IPS-18c (cell line): ENCODE data around the gene SCN3B.

Experiments
- H3K4me3 ChIP-seq: 2 replicates; pipeline ENCODE4 v1.7.0; 2013; ENCODE audit warnings: low read depth, mild to moderate bottlenecking, low read length, moderate library complexity; ENCODE audit not compliant: insufficient read depth
- H3K9me3 ChIP-seq: one replicate; pipeline ENCODE4 v1.6.1; 2013; ENCODE audit warnings: mild to moderate bottlenecking, low read length, moderate library complexity; ENCODE audit not compliant: control insufficient read depth, insufficient read depth

Gene SCN3B, protein sequence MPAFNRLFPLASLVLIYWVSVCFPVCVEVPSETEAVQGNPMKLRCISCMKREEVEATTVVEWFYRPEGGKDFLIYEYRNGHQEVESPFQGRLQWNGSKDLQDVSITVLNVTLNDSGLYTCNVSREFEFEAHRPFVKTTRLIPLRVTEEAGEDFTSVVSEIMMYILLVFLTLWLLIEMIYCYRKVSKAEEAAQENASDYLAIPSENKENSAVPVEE

DNA sequence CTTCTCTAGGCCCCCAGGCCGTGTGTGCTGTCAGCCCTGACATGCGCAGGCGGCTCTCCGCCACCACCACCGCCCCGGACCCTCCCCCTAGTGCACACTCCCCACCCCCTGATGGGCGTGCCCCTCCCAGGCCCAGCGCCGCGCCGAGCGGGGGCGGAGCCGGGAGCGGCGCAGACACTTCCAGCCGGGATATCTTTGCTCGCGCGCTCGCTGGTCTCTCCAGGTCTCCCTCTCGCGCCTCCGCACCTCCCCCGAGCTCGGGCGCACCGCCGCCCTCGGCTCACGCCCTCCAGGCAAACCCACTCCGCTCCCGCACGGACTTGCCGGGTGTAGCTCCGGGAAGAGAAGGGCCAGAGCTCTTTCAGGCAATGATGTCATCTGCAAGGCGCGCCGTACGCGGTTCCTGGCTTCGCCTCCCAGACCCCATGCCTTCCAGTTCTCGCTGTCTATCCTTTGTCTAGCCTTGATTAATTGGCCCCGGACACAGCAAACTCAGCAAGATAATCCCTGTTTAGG lies at the start of gene SCN3B:
Gene SCN3B (minus strand): TSS at position 59 of the 516 bp plus-strand sequence. CDS start 823 bp downstream, outside the sequence.
- Histone ChIP-seq H3K4me3 (peak within 1 kb of the TSS; percentile 76), H3K9me3 (no peaks in the 10 kb centered on the region)

GRCh38 chr11:123702696-123703095 lies 48.3 kb upstream of the SCN3B start:
- H3K4me3 ChIP-seq, result no peak overlapping the region

GRCh38 chr11:123702139-123702538 lies 47.7 kb upstream of the SCN3B start:
- Histone ChIP-seq H3K9me3 (peaks cover 2% of the 10 kb centered on the region), H3K4me3 (no peak overlapping the region)

More at GRCh38 chr11:123702696-123703095, 48.3 kb upstream of the SCN3B start:
- H3K9me3 ChIP-seq, result peaks cover 2% of the 10 kb centered on the region

DNA sequence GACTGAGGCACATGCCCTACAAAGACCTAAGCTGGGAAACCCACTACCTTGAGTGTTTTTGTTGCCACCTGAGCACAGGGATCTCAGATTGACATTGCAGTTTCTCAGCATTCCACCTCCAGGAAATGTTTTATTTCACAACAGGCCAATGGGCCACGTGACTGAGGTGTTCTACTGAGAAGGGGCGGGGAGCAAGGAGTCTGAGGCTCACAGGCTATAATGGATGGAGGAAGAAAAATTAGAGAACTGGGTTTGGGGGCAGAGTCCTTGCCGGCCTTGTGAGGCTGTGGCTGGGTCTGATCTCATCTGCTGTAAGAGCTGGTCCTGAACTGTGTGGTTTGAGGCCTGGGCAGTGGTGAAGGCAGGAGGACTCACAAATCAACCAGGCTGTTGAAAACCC lies 46.3 kb upstream of the SCN3B start:
- H3K4me3 ChIP-seq, result no peak overlapping the region
- H3K9me3 ChIP-seq, result peaks cover 2% of the 10 kb centered on the region

GRCh38 chr11:123698546-123699127 lies 44.2 kb upstream of the SCN3B start:
- no peak overlapping the region for H3K4me3 ChIP-seq
- H3K9me3 ChIP-seq, result peaks cover 2% of the 10 kb centered on the region

DNA sequence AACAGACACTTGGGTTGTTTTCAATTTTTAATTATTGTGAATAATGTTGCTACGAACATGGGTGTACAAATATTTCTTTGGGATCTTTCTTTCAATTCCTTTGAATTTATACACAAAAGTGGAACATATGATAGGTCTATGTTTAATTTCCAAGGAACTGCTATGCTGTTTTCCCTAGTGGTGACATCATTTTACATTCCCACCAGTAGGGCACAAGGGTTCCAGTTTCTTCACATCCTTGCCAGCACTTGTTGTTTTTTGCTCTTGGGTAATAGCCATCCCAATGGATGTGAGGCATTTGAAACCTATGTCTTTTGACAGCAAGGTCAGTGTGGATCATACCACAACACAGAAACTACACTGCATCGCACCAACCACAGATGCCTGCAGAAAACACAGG lies 41.8 kb upstream of the SCN3B start:
- Histone ChIP-seq H3K4me3 (no peak overlapping the region), H3K9me3 (peaks cover 2% of the 10 kb centered on the region)

GRCh38 chr11:123695231-123695630 lies 40.8 kb upstream of the SCN3B start:
- Histone ChIP-seq H3K9me3 (peaks cover 2% of the 10 kb centered on the region), H3K4me3 (no peak overlapping the region)

- Histone ChIP-seq H3K4me3 (no peak overlapping the region), H3K9me3 (peaks cover 2% of the 10 kb centered on the region)
Observed at GRCh38 chr11:123694551-123694950, 40.1 kb upstream of the SCN3B start.

DNA sequence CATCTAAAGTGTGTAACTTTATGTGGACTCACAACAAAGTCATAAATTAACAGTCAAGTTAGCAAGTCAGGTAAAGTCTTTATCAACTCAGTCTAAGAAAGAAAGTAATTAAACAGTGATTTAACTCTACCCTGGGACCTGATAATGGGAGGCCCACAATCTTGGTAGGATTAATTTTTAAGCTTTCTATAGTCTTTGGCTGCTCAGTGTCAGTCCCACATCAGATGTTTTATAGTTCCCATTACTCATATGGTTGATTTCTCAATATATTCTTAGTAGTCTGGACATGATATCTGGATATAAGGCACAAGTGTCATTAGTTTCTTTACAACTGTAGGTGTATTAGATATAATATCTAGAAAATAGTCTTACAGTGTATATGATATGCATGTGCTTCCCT lies 38.5 kb upstream of the SCN3B start:
- H3K4me3 ChIP-seq, result no peak overlapping the region

GRCh38 chr11:123690485-123690884 lies 36.1 kb upstream of the SCN3B start:
- Histone ChIP-seq H3K9me3 (no peaks in the 10 kb centered on the region), H3K4me3 (no peak overlapping the region)

More for the DNA sequence above, 38.5 kb upstream of the SCN3B start:
- no peaks in the 10 kb centered on the region for H3K9me3 ChIP-seq

DNA sequence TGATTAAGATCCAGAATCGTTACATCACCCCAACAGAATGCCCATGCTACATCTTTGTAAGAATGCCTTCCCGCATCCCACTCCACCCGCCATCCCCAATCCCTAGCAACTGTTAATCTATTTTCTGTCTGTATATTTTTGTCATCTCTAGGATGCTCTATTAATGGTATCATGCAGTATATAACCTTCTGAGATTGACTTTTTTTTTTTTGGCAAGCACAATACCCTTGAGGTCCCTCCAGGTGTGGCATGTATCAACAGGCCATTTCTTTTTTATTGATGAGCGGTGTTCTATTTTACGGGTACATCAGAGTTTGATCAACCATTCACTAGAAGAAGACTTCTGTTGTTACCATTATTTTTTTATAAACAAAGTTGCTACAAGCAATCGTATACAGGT lies 30.2 kb upstream of the SCN3B start:
- no peaks in the 10 kb centered on the region for H3K9me3 ChIP-seq
- H3K4me3 ChIP-seq, result no peak overlapping the region

GRCh38 chr11:123683428-123684170 lies 29.2 kb upstream of the SCN3B start:
- Histone ChIP-seq H3K4me3 (no peak overlapping the region), H3K9me3 (no peaks in the 10 kb centered on the region)

DNA sequence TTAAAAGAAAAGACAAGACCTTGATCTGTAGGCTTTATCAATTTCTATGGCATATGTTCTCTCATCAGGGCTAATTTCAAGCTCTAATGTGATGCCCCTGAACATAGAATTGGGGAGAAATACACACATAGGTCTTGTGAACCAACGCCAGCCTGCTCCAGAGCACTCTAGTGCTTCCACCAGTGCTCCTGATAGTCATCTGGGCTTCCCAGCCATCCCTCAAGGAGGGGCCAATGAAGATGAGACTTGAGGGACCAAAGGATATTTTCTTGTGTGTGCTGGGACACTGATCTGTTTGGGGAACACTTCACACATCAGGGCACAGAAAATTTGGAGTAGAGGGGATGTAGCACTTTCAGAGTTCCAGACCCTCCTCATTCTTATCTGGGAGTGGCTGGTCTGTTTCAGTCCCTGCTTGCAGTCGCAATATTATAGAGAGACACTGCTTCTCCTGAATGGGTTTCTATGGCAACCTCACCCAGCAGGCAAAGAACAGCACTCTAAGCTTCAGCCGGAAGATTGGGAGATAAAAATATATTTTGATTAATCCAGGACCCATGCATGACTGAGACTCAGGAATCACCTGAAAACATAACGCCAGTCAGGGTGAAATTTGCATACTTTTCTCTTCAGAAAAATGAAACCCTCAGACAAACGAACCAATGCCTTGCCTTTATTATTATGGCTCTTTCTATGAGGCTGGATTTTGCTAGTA lies 28.4 kb upstream of the SCN3B start:
- H3K9me3 ChIP-seq, result no peaks in the 10 kb centered on the region
- no peak overlapping the region for H3K4me3 ChIP-seq

DNA sequence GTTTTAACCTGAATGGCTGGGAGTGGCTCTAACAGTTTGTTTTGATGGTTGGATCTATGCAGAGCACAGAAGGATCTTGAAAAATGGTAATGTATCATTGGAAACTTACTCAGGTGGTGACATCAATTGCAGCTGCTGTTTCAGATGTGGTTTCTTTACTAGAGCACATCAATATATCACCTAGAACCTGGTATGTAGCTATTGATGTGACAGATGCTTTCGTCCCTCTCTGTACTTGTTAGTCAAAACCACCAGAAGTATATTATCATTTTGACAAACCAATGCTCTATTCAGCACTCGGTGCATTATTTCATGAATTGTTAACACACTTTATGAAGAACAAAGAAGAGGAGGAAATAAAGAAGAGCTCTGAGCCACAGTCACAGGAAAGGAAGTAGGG lies 26.6 kb upstream of the SCN3B start:
- H3K9me3 ChIP-seq, result no peaks in the 10 kb centered on the region
- no peak overlapping the region for H3K4me3 ChIP-seq

GRCh38 chr11:123678246-123678645 lies 23.8 kb upstream of the SCN3B start:
- no peak overlapping the region for H3K4me3 ChIP-seq
- no peaks in the 10 kb centered on the region for H3K9me3 ChIP-seq

DNA sequence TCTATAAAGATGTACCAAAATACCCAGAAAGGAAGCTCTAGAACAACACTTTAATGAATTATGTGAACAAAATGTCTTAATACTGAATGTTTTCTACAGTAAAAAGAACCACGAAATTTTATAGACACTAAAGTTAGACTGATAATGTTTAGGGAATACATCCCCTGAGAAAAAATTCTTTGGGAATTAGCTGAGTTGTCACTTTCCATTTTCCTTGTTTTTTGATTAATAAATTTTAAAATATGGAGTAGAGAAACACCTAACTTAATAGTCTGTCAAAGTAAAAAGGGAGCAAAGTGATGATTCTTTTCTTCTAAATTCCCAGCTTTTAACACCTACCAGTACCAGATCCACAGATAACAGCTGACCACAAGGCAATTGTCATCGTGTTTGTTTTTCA lies 23.1 kb upstream of the SCN3B start:
- H3K4me3 ChIP-seq, result no peak overlapping the region
- no peaks in the 10 kb centered on the region for H3K9me3 ChIP-seq

DNA sequence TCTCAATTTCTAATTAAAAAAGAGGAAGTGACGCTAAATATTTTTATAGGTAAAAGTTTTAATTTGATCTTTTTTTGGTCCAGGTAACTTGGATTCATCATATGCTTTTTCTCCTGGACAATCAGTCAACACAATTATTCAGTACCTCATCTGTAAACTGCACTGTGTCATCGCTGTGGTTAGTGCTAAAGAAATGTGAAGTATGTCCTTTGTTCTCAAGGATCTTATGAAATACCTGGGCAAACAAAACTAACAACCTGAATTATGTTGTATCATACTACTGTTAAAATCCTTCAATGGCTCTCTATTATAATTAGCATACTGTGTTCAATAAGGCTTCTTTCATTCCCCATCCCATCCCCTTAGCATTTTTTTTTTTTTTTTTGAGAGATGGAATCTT lies 19.9 kb upstream of the SCN3B start:
- no peak overlapping the region for H3K4me3 ChIP-seq
- H3K9me3 ChIP-seq, result no peaks in the 10 kb centered on the region
